ENCODE data around the gene RNH1.
A peak's percentile ranks its signal among the peaks of the same experiment; 100 is the strongest.
"Not testable (repeated sequence)": the region's sequence is repeated elsewhere in the genome, so short reads cannot be mapped to it uniquely, and the experiment has no call there.

The RNH1 gene

DNA sequence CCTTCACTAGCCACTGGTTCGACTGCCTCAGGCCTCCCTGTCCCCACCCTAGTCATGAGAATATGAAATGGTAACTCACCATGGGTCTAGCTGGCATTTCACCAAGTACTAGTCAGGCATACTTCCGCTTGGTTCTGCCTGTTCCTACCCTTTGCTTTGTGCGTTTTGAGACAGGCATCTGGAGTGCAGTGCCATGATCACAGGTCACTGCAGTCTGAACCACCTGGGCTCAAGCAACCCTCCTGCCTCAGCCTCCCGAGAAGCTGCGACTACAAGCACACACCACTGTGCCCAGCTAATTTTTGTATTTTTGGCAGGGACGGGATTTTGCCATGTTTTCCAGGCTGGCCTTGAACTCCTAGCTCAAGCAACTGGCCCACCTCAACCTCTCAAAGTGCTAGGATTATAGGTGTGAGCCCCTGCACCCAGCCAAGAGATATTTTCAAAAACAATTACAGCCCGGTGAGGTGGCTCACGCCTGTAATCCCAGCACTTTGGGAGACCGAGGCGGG is 14.2 kb upstream of the RNH1 start:
- DNase-seq (ENCODE audit: extremely low read depth, low read depth): no peak
- TF ChIP-seq, protein P1, sequence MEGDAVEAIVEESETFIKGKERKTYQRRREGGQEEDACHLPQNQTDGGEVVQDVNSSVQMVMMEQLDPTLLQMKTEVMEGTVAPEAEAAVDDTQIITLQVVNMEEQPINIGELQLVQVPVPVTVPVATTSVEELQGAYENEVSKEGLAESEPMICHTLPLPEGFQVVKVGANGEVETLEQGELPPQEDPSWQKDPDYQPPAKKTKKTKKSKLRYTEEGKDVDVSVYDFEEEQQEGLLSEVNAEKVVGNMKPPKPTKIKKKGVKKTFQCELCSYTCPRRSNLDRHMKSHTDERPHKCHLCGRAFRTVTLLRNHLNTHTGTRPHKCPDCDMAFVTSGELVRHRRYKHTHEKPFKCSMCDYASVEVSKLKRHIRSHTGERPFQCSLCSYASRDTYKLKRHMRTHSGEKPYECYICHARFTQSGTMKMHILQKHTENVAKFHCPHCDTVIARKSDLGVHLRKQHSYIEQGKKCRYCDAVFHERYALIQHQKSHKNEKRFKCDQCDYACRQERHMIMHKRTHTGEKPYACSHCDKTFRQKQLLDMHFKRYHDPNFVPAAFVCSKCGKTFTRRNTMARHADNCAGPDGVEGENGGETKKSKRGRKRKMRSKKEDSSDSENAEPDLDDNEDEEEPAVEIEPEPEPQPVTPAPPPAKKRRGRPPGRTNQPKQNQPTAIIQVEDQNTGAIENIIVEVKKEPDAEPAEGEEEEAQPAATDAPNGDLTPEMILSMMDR (IDR thresholded peaks at IDR 0.05; ENCODE audit: low read depth, low read length): no peak

DNA sequence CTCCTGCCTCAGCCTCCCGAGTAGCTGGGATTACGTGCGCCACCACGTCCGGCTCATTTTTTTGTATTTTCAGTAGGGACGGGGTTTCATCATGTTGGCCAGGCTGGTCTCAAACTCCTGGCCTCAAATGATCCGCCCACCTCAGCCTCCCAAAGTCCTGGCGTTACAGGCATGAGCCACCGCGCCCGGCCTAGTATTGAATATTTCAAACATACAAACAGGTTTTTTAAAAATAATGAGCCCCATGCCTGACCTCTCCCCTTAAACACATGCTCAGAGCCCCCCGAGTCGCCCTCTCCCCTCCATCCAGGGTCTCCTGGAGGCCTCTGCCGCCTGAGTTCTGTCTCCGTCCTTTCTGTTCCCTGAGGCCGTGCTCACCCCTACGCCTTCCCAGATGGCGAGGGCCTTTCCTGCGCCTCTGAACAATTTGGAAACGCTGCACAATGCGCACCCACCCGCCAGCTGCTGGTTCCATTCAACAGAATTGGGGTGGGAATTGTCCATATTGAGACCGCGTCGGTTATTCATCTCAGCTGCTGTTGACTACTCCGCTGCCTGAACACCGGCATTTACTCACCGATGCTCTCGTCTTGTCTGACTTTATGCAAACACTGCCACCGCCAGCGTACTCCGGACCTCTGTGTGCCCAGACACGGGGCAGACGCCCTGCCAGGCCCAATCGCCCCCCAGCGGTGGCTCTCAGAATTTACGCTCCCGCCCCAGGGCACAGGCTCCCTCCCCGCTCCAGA is 13.6 kb upstream of the RNH1 start:
- TF ChIP-seq, protein P1 (IDR thresholded peaks at IDR 0.05; ENCODE audit: low read depth, low read length): no peak

GRCh38 chr11:518463-519202 is 11.6 kb upstream of the RNH1 start:
- TF ChIP-seq, protein P1 (IDR thresholded peaks at IDR 0.05; ENCODE audit: low read depth, low read length): peak; percentile 46
- peak; percentile 94 for DNase-seq (ENCODE audit: extremely low read depth, low read depth)

More for the DNA sequence above, 13.6 kb upstream of the RNH1 start:
- no peak for DNase-seq (ENCODE audit: extremely low read depth, low read depth)

GRCh38 chr11:516918-517685 is 10.1 kb upstream of the RNH1 start:
- not testable (repeated sequence) for DNase-seq (ENCODE audit: extremely low read depth, low read depth)

- no peak for DNase-seq (ENCODE audit: extremely low read depth, low read depth)
Observed at GRCh38 chr11:516400-516799, 9.4 kb upstream of the RNH1 start.

GRCh38 chr11:515131-515530 is 8.1 kb upstream of the RNH1 start:
- TF ChIP-seq, protein P1 (IDR thresholded peaks at IDR 0.05; ENCODE audit: low read depth, low read length): no peak
- DNase-seq (ENCODE audit: extremely low read depth, low read depth): no peak

More at GRCh38 chr11:516400-516799, 9.4 kb upstream of the RNH1 start:
- TF ChIP-seq, protein P1 (IDR thresholded peaks at IDR 0.05; ENCODE audit: low read depth, low read length): no peak

- no peak for DNase-seq (ENCODE audit: extremely low read depth, low read depth)
Observed at GRCh38 chr11:514606-515005, 7.6 kb upstream of the RNH1 start.

More at GRCh38 chr11:514606-515005, 7.6 kb upstream of the RNH1 start:
- TF ChIP-seq, protein P1 (IDR thresholded peaks at IDR 0.05; ENCODE audit: low read depth, low read length): no peak
